ENCODE data around the gene PRM2.

PRM2 gene

DNA sequence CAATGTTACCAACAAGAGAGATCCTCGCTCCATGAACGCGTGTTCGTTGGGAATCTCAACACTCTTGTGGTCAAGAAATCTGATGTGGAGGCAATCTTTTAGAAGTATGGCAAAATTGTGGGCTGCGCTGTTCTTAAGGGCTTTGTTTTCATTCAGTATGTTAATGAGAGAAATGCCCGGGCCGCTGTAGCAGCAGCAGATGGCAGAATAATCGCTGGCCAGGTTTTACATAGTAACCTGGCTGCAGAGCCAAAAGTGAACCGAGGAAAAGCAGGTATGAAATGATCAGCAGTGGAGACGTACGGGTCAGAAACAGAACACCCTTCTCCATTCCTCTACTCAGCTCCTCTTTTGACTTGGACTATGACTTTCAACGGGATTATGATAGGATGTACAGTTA is 33.6 kb downstream of the PRM2 start:
- DNase-seq: no peak

DNA sequence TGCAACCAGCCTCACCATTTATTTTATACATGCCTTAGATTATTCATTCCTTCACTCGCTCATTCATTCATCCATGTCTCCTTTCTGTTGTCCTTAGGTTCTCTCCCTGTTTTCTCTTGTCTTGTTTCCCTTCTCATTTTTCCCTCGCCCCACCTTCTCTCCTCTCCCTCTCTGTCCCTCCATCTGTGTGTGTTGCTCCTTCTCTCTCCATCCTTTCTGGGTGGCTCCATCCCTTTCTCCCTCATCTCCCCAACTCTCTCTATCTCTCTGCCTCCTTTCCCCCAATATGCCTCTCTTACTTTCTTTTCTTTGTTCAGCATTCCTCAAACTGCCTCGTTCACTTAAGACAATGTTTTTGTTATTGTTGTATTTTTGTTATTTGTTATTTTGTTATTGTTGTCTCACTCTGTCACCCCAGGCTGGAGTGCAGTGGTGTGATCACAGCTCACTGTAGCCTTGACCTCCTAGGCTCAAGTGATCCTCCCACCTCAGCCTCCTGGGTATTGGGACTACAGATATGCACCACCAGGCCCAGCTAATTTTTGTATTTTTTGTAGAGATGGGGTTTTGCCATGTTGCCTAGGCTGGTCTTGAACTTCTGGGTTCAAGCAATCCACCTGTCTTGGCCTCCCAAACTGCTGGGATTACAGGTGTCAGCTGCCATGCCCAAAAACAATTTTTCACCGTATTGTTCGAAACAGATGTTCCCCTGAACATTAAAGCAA is 34.6 kb downstream of the PRM2 start:
- no peak for DNase-seq

DNA sequence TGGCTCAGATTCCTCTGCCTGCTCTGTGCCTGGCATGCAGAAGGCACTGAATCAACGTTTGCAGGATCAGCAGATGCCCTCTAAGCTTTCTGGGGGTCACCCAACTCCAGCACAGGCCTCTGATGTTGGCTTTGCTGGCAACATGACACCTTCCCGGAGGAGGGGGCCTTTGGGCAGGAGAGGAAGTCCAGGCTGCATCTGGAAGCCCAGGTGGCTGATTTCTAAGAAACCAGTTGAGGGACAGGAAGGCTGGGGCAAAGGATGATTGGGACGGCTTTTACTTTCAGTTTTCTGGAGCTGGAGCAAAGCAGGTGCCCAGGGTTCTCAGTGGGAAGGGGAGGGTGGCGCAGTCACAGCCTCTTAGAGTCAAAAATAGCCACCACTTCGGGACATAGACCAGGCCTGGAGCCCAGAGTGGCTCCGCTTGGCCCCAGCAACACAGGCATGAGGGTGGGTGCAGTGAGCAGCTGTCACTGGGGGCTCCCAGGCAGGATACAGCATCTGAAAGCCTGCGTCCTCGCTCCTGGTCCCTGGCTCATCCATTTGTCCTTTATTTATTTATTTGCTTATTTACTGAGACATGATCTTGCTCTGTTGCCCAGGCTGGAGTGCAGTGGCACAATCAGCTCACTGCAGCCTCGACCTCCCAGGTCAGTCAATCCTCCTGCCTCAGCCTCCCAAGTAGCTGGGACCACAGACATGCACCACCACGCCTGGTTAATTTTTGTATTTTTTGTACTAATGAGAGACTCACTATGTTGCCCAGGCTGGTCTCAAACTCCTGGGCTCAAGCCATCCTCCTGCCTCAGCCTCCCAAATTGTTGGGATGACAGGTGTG is 35.4 kb downstream of the PRM2 start:
- no peak for DNase-seq

DNA sequence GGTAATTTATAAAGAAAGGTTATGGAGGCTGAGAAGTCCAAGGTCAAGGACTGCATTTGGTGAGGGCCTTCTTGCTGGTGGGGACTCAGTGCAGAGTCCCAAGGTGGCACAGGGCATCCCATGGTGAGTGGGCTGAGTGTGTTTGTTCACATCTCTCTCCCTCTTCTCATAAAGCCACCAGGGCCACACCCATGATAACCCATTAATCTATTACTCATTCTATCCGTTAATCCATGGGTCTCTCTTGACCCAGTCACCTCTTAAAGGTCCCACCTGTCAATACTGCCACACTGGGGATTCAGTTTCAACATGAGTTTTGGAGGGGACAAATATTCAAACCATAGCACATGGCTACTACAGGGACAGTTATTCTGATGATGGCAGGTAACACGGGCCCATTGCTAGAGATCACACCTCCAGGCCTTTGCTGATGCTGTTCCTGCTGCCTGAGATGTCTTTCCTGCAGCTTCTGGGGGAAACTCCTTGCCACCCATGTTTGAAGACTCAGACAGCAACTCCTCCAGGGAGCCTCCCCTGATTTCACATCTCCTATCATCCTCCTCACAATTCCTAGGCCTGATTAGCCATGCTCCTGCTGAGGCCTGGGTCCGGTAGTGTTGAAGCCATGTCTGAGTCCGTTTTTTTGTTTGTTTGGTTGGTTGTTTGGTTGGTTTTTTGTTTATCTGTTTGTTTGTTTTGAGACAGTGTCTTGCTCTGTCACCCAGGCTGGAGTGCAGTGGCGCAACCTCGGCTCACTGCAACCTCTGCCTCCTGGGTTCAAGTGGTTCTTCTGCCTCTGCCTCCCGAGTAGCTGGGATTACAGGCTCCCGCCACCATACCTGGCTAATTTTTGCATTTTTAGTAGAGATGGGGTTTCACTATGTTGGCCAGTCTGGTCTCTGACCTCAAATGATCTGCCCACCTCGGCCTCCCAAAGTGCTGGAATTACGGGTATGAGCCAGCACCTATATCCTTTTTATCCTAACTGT is 36.3 kb downstream of the PRM2 start:
- no peak for DNase-seq

DNA sequence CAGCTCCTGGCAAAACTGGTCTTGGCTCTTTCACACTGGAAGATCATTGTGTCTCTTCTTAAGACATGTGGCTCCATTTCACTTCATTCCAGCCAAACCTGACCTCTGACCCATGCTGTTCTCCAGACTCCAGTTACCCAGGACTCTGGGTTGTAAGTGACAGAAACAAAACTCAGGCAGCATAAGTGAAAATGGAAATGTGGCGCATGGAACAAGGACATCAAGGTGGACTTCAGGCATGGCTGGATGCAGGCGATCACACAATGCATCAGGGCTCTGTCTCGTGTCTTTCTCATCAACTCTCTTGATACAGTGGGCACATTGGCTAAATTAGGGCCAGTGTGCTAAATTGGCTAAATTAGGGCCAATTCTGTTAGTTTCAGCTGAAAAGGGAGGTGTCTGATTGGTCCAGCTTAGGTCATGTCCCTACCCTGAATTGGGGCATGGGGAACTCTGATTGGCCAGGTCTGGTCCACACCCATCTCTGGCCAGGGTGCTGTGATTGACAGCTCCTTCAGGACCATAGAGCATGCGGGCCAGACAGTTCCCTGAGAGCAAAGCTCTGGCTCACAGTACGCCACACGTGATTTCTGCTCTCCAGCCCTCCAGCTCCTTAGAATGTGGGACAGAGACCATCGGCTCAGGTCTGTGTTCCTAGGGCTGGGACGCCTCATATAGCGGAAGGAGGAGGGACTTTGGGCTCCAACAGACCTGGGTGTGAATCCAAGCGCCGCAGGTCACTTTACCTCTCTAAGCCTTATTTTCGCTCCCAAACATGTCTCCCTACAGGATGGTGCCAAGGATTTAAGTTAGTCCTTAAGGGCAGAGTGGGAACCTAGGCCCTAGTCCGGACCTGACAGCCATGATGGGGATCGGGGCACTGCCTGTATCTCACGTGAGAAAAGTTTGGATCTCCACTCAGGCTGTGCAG is 37.7 kb downstream of the PRM2 start:
- no peak for DNase-seq

DNA sequence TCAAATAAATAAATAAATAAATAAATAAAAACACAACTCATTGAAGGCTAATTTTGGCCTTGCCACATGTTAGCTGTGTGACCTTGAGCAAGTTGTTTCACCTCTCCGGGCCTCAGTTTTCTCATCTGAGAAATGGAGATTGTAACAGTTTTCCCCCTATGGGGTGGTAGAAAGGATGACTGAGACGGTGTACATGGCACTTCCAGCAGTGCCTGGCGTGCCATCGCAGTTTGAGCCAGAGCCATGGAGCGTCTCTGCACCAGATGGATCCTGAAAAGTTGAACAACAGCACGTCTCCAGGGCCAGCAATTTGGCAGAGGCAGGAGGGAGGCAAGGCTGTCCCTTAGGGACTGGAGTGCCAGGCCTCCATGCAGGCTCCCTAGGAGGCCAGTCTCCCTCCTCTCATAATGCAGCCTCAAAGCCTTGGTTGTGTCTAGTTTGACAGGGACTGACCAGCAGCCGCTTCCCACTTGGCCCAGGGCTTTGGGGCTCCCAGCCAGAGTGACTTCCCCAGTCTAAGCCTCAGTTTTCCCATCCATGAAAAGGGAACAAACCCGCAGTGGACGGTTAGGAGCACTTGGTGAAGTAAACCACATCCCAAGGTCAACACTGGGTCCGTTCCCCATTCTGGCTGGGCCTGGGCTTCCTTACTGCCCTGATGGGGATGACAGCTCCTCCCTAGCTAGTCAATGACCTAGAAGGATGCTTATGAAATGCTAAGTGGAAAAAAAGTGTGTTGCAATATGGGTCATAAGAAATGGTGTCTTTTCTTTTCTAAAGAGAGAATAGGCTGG is 39.6 kb downstream of the PRM2 start:
- DNase-seq: no peak

DNA sequence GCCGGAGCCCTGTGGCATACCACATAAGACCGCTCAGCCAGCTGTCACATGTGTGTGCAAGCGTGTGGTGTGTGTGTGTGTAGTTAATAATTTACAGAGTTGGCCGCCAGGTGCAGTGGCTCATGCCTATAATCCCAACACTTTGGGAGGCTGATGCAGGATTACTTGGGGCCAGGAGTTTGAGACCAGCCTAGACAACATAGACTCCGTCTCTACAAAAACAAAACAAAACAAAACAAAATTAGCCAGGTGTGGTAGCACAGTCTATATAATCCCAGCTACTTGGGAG is 40.6 kb downstream of the PRM2 start:
- DNase-seq: no peak

DNA sequence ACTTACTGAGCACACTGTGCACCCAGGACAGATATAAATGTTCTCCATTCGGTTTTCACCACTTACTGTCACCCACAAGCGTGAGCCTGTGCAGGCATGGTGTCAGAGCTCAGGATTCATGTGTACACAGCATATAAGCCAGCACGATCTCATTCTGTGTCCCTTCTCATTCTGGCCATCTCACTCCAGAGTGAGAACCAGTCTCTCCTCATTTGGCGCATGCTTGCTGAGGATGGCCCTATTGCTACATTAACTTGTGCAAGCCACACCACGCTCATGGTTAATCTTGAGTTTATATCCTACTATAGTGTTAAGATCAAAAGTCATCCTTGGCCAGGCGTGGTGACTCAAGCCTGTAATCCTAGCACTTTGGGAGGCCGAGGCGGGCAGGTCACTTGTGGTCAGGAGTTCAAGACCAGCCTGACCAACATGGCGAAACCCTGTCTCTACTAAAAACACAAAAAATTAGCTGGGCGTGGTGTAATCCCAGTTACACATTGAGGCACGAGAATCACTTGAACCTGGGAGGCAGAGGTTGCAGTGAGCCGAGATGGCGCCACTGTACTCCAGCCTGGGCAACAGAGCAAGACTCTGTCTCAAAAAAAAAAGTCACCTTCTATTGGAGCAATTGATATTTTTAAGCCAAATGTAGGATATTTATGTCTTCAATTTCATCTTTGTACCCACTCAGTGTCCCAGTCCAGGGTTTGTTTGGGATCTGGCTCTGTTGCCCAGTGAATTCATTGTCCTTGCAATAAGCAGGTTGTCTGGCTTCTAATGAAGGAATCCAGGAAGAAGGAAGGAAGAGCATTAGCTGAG is 41.2 kb downstream of the PRM2 start:
- no peak for DNase-seq

DNA sequence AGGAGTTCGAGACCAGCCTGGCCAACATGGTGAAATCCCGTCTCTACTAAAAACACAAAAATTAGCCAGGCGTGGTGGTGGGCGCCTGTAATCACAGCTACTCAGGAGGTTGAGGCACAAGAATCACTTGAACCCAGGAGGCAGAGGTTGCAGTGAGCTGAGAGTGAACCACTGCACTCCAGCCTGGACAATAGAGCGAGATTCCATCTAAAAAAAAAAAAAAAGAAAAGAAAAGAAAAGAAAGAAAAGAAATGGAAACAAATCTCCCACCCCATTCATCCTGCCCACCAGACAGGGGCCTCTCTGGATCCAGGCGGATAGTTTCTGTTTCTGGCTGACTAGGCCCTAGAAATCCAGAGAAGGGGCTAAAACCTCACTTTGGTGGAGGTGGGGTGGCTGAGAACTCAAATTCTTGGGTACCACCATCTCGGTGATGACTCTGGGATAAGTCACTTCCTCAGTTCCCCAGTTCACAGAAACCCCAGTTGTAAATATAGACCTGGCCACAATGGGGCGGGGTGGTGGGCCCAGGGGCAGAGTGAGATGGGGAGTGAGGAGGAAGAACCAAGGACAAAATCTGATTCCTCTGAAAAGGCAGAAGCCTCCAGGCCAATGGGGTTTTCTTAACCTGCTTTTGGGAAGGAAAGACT is 42.4 kb downstream of the PRM2 start:
- peak; percentile 90 for DNase-seq

DNA sequence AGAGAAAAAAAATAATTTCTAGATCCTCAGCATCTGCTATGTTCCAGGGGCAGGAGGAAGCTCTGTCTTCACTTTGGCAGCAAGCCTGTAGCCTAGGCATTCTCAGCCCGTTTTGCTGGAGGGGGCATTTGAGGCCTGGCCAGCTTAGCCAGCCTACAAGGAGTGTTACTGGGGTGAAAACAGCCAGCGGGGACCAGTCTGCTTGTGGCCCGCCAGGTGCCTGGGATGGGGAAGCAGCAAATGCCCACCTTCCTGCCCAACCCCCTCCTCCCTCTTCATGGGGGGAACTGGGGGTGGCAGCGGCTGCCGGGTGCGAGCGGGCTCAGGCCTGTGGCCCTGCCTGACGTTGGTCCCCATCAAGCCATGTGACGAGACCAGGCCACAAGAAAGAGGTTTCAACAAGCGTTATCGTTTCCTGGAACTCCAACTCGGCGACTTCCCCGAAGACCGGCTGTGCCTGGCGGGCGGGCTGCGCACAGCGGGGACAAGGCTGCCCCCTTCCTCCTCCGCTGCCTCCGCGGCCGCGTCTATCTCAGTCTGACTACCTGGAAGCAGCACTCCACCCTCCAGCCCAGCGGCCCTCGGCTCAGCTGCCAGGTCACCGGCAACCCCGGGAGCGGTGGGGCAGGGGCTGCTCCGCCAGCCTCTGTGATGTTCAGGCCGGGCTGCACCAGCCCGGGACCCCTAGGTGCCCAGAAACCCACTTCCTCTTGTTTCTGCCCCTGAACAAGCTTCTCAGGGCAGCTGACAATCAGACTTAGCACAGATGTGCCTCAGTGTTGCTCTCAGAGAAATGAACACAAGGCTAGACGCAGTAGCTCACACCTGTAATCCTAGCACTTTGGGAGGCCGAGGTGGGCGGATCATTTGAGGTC is 43.2 kb downstream of the PRM2 start:
- peak; percentile 95 for DNase-seq

DNA sequence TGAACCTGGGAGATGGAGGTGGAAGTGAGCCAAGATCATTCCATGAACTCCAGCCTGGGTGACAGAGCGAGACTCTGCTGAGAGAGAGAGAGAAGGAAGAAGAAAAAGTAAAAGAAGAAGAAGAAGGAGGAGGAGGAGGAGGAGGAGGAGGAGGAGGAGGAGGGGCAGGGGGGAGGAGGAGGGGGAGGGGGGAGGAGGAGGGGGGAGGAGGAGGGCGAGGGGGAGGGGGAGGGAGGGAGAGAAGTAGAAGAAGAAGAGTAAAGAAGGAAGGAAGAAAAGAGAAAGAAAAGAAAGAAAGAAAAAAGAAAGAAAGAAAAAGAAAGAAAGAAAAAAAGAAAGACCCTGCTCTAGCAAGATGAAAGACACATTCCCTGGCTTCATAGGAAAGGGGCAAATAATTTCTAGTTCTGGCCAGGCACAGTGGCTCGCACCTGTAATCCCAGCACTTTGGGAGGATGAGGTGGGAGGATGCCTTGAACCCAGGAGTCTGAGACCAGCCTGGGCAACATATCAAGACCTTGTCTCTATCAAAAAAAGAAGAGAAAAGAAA is 43.9 kb downstream of the PRM2 start:
- no peak for DNase-seq

DNA sequence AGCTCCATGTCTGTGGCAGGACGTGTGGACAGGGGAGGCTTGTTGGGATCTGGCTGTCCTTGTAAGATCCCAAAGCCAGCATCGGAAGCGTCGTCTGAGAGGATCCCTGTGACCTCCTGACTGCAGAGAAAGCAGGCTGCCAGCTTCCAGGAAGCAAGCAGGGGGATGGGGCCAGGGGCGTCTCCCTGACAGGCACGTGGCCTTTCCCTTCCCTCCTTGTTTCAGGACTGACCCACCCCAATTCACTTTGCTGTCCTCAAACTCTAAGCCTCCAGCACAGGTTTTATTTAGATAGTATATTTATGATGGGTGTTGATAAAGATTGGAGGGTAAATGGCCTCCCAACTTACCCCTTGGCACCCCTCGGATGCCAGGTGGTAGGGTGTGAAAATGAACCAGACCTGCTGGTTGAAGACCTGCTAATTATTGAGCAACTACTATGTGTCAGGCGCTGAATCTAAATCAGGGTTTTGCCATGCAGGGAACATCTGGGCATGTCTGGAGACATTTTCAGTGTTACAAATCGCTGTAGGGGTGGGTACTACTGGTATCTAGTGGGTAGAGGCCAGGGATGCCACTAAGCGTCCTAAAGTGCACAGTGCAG is 44.8 kb downstream of the PRM2 start:
- no peak for DNase-seq

DNA sequence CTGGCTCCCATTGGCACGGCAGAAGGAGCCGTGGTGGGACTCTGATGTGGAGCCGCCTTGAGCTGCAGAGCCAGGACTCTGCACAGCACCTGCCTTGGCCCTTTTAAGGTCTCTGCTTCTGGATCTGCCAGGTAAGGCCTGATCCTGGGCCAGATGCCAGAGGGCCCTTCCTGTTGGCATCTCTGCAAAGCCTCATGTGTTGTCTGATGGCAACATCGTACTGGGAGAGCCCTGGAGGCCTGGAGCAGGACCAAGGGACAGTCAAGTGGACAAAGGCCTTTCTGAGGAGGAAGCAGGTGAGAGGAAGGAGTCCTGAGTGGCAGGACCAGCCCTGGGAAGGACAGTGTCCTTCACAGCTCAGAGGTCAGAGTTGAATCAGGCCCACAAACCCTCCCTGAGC is 46.4 kb downstream of the PRM2 start:
- DNase-seq: no peak

DNA sequence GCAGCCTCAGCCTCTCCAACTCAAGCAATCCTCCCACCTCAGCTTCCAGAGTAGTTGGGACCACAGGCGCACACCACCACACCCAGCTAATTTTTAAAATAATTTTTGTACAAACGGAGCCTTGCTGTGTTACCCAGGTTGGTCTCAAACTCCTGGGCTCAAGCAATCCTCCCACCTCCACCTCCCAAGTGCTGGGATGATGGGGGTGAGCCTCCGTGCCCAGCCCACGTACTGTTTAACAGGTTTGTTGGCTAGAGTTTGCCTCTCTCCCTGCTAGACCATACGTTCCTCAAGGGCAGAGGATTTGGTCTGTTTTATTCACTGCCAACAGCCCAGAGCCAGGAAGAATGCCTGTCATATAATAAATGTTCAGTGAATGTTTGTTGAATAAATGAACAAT is 46.8 kb downstream of the PRM2 start:
- DNase-seq: no peak

DNA sequence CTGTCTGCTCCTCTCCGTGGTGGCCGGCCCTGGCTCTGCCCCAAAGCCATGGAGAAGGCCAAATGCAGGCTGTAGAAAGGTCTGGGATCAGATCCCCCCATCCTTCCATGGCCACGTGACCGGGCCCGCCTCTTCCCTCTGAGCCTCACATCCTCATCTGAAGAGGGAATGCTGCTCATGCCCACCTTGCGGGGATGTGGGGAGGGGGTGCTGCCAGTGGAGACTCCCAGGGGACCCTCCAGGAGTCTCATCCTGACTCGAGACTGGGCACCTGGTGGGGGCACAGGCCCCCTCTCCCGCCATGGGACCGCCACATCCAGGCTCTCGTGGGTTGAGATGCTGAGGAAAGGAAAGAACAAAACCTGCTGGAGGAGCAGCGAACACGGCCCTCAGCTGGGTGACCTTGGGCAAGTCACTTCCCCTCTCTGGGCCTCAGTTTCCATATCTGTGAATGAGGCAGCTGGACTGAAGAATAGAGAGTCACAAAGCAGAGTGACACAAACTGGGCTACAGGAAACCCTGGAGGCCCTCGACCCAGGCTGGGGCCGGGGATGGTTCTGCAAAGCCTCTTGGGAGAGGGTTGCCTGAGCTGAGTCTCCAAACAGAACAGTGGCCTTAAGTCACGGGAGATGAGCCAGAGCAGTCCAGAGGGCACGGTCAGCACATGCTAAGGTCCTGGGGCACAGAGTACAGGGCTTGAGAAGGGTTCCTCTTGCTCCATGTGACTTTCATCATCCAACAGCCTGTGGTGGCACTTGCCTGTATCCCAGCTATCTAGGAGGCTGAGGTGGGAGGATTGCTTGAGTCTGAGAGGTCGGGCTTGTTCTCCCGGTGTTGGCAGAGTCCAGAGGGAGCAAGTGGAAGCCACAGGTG is 50.4 kb downstream of the PRM2 start:
- DNase-seq: no peak
